ENCODE measurements around the gene TCOF1.

DNA sequence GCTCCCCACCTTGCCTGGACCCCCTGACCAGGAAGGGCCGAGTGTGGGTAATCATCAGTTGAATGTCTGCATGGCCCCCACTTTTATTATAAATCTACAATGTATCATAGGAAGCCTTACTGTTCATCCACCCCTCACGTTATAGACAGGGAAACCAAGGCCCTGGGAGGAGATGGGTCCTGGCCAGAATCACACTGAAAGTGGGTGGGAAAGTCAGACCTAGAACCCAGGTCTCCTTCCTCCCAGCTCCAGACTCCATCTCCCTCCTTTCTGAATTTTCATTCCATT, 38.1 kb downstream of the TCOF1 start:
- no peak for TF ChIP-seq POLR2A (IDR thresholded peaks at IDR 0.05)
- TF ChIP-seq, protein P1, sequence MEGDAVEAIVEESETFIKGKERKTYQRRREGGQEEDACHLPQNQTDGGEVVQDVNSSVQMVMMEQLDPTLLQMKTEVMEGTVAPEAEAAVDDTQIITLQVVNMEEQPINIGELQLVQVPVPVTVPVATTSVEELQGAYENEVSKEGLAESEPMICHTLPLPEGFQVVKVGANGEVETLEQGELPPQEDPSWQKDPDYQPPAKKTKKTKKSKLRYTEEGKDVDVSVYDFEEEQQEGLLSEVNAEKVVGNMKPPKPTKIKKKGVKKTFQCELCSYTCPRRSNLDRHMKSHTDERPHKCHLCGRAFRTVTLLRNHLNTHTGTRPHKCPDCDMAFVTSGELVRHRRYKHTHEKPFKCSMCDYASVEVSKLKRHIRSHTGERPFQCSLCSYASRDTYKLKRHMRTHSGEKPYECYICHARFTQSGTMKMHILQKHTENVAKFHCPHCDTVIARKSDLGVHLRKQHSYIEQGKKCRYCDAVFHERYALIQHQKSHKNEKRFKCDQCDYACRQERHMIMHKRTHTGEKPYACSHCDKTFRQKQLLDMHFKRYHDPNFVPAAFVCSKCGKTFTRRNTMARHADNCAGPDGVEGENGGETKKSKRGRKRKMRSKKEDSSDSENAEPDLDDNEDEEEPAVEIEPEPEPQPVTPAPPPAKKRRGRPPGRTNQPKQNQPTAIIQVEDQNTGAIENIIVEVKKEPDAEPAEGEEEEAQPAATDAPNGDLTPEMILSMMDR (IDR thresholded peaks at IDR 0.05), result no peak
